Neural progenitor cell (in vitro differentiated cells): Measurements from ENCODE around the gene ABCC1.

Experiments
- CTCF ChIP-seq: fragments of 200-600 bp; sonication (generic); IDR thresholded peaks from 2 replicates; pipeline ENCODE4 v1.5.1; 2017; ENCODE audit warnings: antibody characterized with exemption, mild to moderate bottlenecking
- EZH2 ChIP-seq: fragments of 200-600 bp; sonication (generic); IDR thresholded peaks from 2 replicates; pipeline ENCODE4 v1.6.1; 2017; ENCODE audit warnings: antibody characterized with exemption, mild to moderate bottlenecking, moderate library complexity
- EZH2phosphoT487 ChIP-seq: fragments of 200-600 bp; sonication (generic); IDR thresholded peaks from 2 replicates; pipeline ENCODE4 v1.6.1; 2017; ENCODE audit warnings: antibody characterized with exemption

- TF ChIP-seq CTCF (no peak), EZH2 (no peak), EZH2phosphoT487 (no peak)
These were observed 147.4 kb downstream of the ABCC1 start for GRCh38 chr16:16096858-16097213.
